HG03457 (cell line): ENCODE measurements around the gene TUBB1.

ENCODE experiments used
- ATAC-seq: cut with Tn5 transposase; IDR thresholded peaks from one replicate; pipeline ENCODE4 v1.9.1; 2021; ENCODE audit warnings: moderate number of reproducible peaks; ENCODE audit not compliant: unreplicated experiment

The TUBB1 gene

GRCh38 chr20:59018817-59019216 is 412 bp upstream of the TUBB1 start:
- no peak for ATAC-seq

GRCh38 chr20:59020938-59021551 is 1.8 kb downstream of the TUBB1 start:
- no peak for ATAC-seq

GRCh38 chr20:59022754-59023153 is 3.5 kb downstream of the TUBB1 start:
- ATAC-seq, result no peak

- no peak for ATAC-seq
These were observed 4.4 kb downstream of the TUBB1 start for GRCh38 chr20:59023616-59024015.

GRCh38 chr20:59024111-59024530 is 4.9 kb downstream of the TUBB1 start:
- no peak for ATAC-seq

GRCh38 chr20:59025086-59025485 is 5.9 kb downstream of the TUBB1 start:
- ATAC-seq, result no peak

GRCh38 chr20:59025511-59025910 is 6.3 kb downstream of the TUBB1 start:
- no peak for ATAC-seq

GRCh38 chr20:59026904-59027740 is 7.9 kb downstream of the TUBB1 start:
- ATAC-seq, result no peak

- no peak for ATAC-seq
These were observed 8.6 kb downstream of the TUBB1 start for GRCh38 chr20:59027741-59028320.

GRCh38 chr20:59028812-59029211 is 9.6 kb downstream of the TUBB1 start:
- ATAC-seq, result no peak

- no peak for ATAC-seq
These were observed 11.8 kb downstream of the TUBB1 start for GRCh38 chr20:59030911-59031563.

- ATAC-seq, result peak; percentile 16
These were observed 12.4 kb downstream of the TUBB1 start for GRCh38 chr20:59031564-59032022.

- peak; percentile 91 for ATAC-seq
These were observed 12.9 kb downstream of the TUBB1 start, which contains the start of gene ATP5F1E for GRCh38 chr20:59032023-59032712. Gene ATP5F1E (minus strand): TSS chr20:59032335. CDS start chr20:59032251, 84 bp downstream.

- ATAC-seq, result no peak
These were observed 13.5 kb downstream of the TUBB1 start for GRCh38 chr20:59032713-59033059.

GRCh38 chr20:59033093-59033492 is 13.9 kb downstream of the TUBB1 start:
- no peak for ATAC-seq

GRCh38 chr20:59033616-59034165 is 14.5 kb downstream of the TUBB1 start:
- ATAC-seq, result no peak

- no peak for ATAC-seq
These were observed 16.2 kb downstream of the TUBB1 start for GRCh38 chr20:59035381-59035780.

- ATAC-seq, result no peak
These were observed 18.2 kb downstream of the TUBB1 start for GRCh38 chr20:59037386-59037785.

- no peak for ATAC-seq
These were observed 20.0 kb downstream of the TUBB1 start for GRCh38 chr20:59039233-59039632.

GRCh38 chr20:59040667-59041066 is 21.4 kb downstream of the TUBB1 start:
- ATAC-seq, result no peak
